PFSK-1 (cell line): ENCODE measurements around the gene WDR31.

Source experiments
- REST ChIP-seq, 2 experiments: IDR thresholded peaks; 2 replicates each; pipeline versions ENCODE4 v1.6.1 to v1.8.0; 2011 to 2012; ENCODE audit warnings: low read depth in 2 of 2, low read length in 2 of 2, control low read depth in 1 of 2, inconsistent platforms in 1 of 2, mild to moderate bottlenecking in 1 of 2, moderate library complexity in 1 of 2; ENCODE audit not compliant: insufficient read depth in 1 of 2
- SIN3A ChIP-seq: IDR thresholded peaks from 2 replicates; pipeline ENCODE4 v1.6.1; 2012; ENCODE audit warnings: mild to moderate bottlenecking, low read length, moderate library complexity, borderline replicate concordance; ENCODE audit not compliant: insufficient read depth

GRCh38 chr9:113348437-113348836 lies 8.4 kb upstream of the WDR31 start:
- TF ChIP-seq SIN3A, result no peak
- no peak for TF ChIP-seq REST (IDR thresholded peaks at IDR 0.05; ENCODE audit: insufficient read depth in 1 of 2, low read depth in 2 of 2, low read length in 2 of 2)
